A549 treated with DMSO at 1 μM for 4 hours (cell line): ENCODE measurements around the gene ERAS. TPM values are rescaled to one million over a fixed set of nuclear protein-coding genes. Genes with fewer than 3 reads are reported as not detected.

Experiments used
- total RNA-seq: library from RNA; stranded (reverse); fragments of 200-300 nt; extraction: Qiagen RNA extraction; gene quantifications from 5 replicates; pipeline ENCODE4 v1.2.3, GENCODE V29; 2022; ENCODE audit warnings: low read depth

The ERAS gene
- 0.06 to 0.17 TPM (median 0.13 TPM) in 3 of 5 replicates, not detected in the others for total RNA-seq

GRCh38 chrX:48826135-48826875 is at the start of gene ERAS:
TSS of gene ERAS (plus strand) at chrX:48826513. CDS start at chrX:48829124, 2,611 bp downstream.

GRCh38 chrX:48786341-48786800 is 39.9 kb upstream of the ERAS start, which contains the start of gene GATA1:
TSS of gene GATA1 (plus strand) at chrX:48786590. CDS start at chrX:48791110, 4,520 bp downstream.

GRCh38 chrX:48801280-48802088 is 24.8 kb upstream of the ERAS start, which contains the start of gene HDAC6:
TSS of gene HDAC6 (plus strand) at chrX:48802067. CDS start at chrX:48802693, 626 bp downstream.

GRCh38 chrX:48835524-48836329 is 9.4 kb downstream of the ERAS start, which contains the start of gene PCSK1N:
TSS of gene PCSK1N (minus strand) at chrX:48835610. CDS start at chrX:48835532, 78 bp downstream.

Other genes with a start within 250 kb of the ERAS start
- gene WDR13, start 229.0 kb upstream of the ERAS start, total RNA-seq: 60.5 to 73.7 TPM (median 65.5 TPM) in 5 replicates
- 0.09 to 0.39 TPM (median 0.18 TPM) in 5 replicates for gene WAS, start 142.7 kb upstream of the ERAS start, total RNA-seq
- gene SUV39H1, start 129.8 kb upstream of the ERAS start, total RNA-seq: 21.1 to 23.8 TPM (median 21.9 TPM) in 5 replicates
- gene GLOD5, start 64.8 kb upstream of the ERAS start, total RNA-seq: not detected in 5 replicates
- not detected in 5 replicates for gene GATA1, start 39.9 kb upstream of the ERAS start, total RNA-seq
- 25.5 to 31.5 TPM (median 30.2 TPM) in 5 replicates for gene HDAC6, start 24.4 kb upstream of the ERAS start, total RNA-seq
- 12.5 to 45.5 TPM (median 39.5 TPM) in 5 replicates for gene PCSK1N, start 9.1 kb downstream of the ERAS start, total RNA-seq
- 84.7 to 110 TPM (median 97.3 TPM) in 5 replicates for gene TIMM17B, start 71.3 kb downstream of the ERAS start, total RNA-seq
- 94.0 to 114 TPM (median 101 TPM) in 5 replicates for gene PQBP1, start 71.4 kb downstream of the ERAS start, total RNA-seq
- 57.8 to 68.9 TPM (median 66.8 TPM) in 5 replicates for gene SLC35A2, start 85.1 kb downstream of the ERAS start, total RNA-seq
- gene PIM2, start 92.5 kb downstream of the ERAS start, total RNA-seq: 9.4 to 11.6 TPM (median 10.2 TPM) in 5 replicates
- 56.9 to 67.2 TPM (median 63.1 TPM) in 5 replicates for gene OTUD5, start 131.1 kb downstream of the ERAS start, total RNA-seq
- gene KCND1, start 145.3 kb downstream of the ERAS start, total RNA-seq: 1.2 to 1.6 TPM (median 1.3 TPM) in 5 replicates
- 15.1 to 24.5 TPM (median 22.6 TPM) in 5 replicates for gene GRIPAP1, start 175.8 kb downstream of the ERAS start, total RNA-seq
- 49.6 to 63.0 TPM (median 61.3 TPM) in 5 replicates for gene TFE3, start 216.8 kb downstream of the ERAS start, total RNA-seq
- 2.7 to 4.6 TPM (median 3.9 TPM) in 5 replicates for gene CCDC120, start 232.5 kb downstream of the ERAS start, total RNA-seq
- gene PRAF2, start 247.5 kb downstream of the ERAS start, total RNA-seq: 38.4 to 47.1 TPM (median 41.9 TPM) in 5 replicates